Endothelial cell of umbilical vein (primary cell): Measurements from ENCODE around the gene NAV3.

Source experiments
- CTCF ChIP-seq, 2 donors: IDR thresholded peaks; 1 replicate in 1 of 2; 2 replicates in 1 of 2; pipeline ENCODE4 v1.5.1; 2011; ENCODE audit warnings: low read length in 2 of 2, mild to moderate bottlenecking in 2 of 2, moderate library complexity in 2 of 2, control low read depth in 1 of 2, inconsistent platforms in 1 of 2, low read depth in 1 of 2; ENCODE audit not compliant: insufficient read depth in 1 of 2; ENCODE audit errors: extremely low read depth in 1 of 2
- EZH2 ChIP-seq: IDR thresholded peaks from 2 replicates; pipeline ENCODE4 v1.6.1; 2012; ENCODE audit warnings: borderline replicate concordance, low read depth, mild to moderate bottlenecking, moderate library complexity, low read length, inconsistent platforms; ENCODE audit not compliant: severe bottlenecking
- FOS ChIP-seq: IDR thresholded peaks from 2 replicates; pipeline ENCODE4 v1.6.1; 2011; ENCODE audit warnings: mild to moderate bottlenecking, low read length, moderate library complexity, borderline replicate concordance; ENCODE audit not compliant: insufficient read depth
- JUN ChIP-seq: IDR thresholded peaks from 2 replicates; pipeline ENCODE4 v1.6.1; 2011; ENCODE audit warnings: borderline replicate concordance, low read depth; ENCODE audit not compliant: insufficient read length, insufficient read depth
- POLR2A ChIP-seq: IDR thresholded peaks from 2 replicates; pipeline ENCODE4 v1.6.1; 2012; ENCODE audit warnings: low read depth, mild to moderate bottlenecking, control low read depth, low read length
- POLR2AphosphoS5 ChIP-seq: IDR thresholded peaks from 2 replicates; pipeline ENCODE4 v1.6.1; 2012; ENCODE audit warnings: low read depth, mild to moderate bottlenecking, control low read depth, low read length, moderate library complexity; ENCODE audit not compliant: insufficient read depth
- TF ChIP-seq, protein P1 (sequence below): IDR thresholded peaks from 2 replicates; pipeline ENCODE4 v1.6.1; 2011; ENCODE audit not compliant: insufficient read depth, insufficient read length

DNA sequence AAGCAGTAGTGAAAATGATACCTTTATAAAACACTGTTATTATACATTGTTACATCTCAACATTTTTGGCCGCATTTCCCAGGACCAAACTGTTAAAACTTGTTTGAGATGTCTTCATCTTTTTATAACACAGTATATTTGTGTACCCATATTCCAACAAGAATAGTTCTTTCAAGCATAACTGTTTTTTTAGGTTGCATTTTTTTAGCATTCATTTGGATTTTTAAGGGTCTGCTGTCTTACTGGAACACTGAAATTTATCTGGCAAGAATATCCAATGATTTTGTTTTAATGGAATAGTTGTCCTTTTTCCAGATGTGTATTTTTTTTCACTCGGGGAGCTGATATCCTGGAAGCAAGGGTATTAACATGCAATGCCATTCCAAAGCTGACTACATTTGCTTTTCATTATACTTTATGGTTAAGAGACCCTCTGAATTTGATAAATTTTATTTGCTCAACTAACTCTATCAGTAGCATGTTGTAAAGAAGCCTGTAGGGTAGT is 8.9 kb upstream of the NAV3 start:
- TF ChIP-seq CTCF (IDR thresholded peaks at IDR 0.05; ENCODE audit: extremely low read depth in 1 of 2, insufficient read depth in 1 of 2, low read depth in 1 of 2, low read length in 2 of 2): no peak
- TF ChIP-seq EZH2: no peak
- TF ChIP-seq POLR2A: no peak
- TF ChIP-seq POLR2AphosphoS5: no peak
- TF ChIP-seq, protein P1, sequence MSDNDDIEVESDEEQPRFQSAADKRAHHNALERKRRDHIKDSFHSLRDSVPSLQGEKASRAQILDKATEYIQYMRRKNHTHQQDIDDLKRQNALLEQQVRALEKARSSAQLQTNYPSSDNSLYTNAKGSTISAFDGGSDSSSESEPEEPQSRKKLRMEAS: no peak
- no peak for TF ChIP-seq JUN
- no peak for TF ChIP-seq FOS
